Smooth muscle cell (in vitro differentiated cells): ENCODE data around the gene NPAT. TPM values are rescaled to one million over a fixed set of nuclear protein-coding genes. Genes with fewer than 3 reads are reported as not detected.

Experiments used
- DNase-seq: peaks from one replicate; lab custom pipeline; 2025; ENCODE audit not compliant: unreplicated experiment; lab: John Stamatoyannopoulos, UW
- H2AFZ ChIP-seq: fragments of 200-600 bp; sonication (generic); 2 replicates; pipeline ENCODE4 v1.6.0; 2016; ENCODE audit warnings: antibody characterized with exemption, low read depth, mild to moderate bottlenecking
- H3F3A ChIP-seq: fragments of 200-600 bp; sonication (generic); 2 replicates; pipeline ENCODE4 v1.6.0; 2017; ENCODE audit warnings: antibody characterized with exemption, low read depth
- H3K27ac ChIP-seq: fragments of 200-600 bp; sonication (generic); 2 replicates; pipeline ENCODE4 v1.5.1; 2016; ENCODE audit warnings: low read depth, mild to moderate bottlenecking
- H3K27me3 ChIP-seq: fragments of 200-600 bp; sonication (generic); 2 replicates; pipeline ENCODE4 v1.6.1; 2016; ENCODE audit warnings: low read depth, mild to moderate bottlenecking
- H3K36me3 ChIP-seq: fragments of 200-600 bp; sonication (generic); 2 replicates; pipeline ENCODE4 v1.5.1; 2016; ENCODE audit warnings: low read depth
- H3K4me1 ChIP-seq: fragments of 200-600 bp; sonication (generic); 2 replicates; pipeline ENCODE4 v1.5.1; 2016; ENCODE audit warnings: low read depth
- H3K4me2 ChIP-seq: fragments of 200-600 bp; sonication (generic); 2 replicates; pipeline ENCODE4 v1.6.0; 2016; ENCODE audit warnings: mild to moderate bottlenecking
- H3K4me3 ChIP-seq: fragments of 200-600 bp; sonication (generic); 2 replicates; pipeline ENCODE4 v1.5.1; 2016; ENCODE audit warnings: mild to moderate bottlenecking
- H3K79me2 ChIP-seq: fragments of 200-600 bp; sonication (generic); 2 replicates; pipeline ENCODE4 v1.6.0; 2016; ENCODE audit warnings: low read depth, mild to moderate bottlenecking
- H3K9ac ChIP-seq: fragments of 200-600 bp; sonication (generic); 2 replicates; pipeline ENCODE4 v1.6.0; 2016; ENCODE audit warnings: low read depth
- H3K9me3 ChIP-seq: fragments of 200-600 bp; sonication (generic); replicated peaks from 2 replicates; pipeline ENCODE4 v1.5.1; 2016; ENCODE audit warnings: low read depth
- H4K20me1 ChIP-seq: fragments of 200-600 bp; sonication (generic); 2 replicates; pipeline ENCODE4 v1.6.0; 2016; ENCODE audit warnings: low read depth
- WGBS: methylation state at CpG from one replicate; pipeline ENCODE4 v1.1.7; 2016; ENCODE audit warnings: low lambda C conversion rate; 5-methylcytosine and 5-hydroxymethylcytosine counted together
- polyA plus RNA-seq: library from polyadenylated mRNA; unstranded; fragments of >200 nt; fragmentation: Nextera tagmentation; extraction: Ambion mirVana; gene quantifications from 2 replicates; pipeline ENCODE4 v1.2.1, GENCODE V29; 2016
- total RNA-seq: library from RNA; depleted of rRNA; stranded (reverse); fragments of >200 nt; gene quantifications from 2 replicates; pipeline ENCODE4 v1.2.3, GENCODE V29; 2014
- TF ChIP-seq, protein P1 (sequence below): fragments of 200-600 bp; sonication (generic); IDR thresholded peaks from 2 replicates; pipeline ENCODE4 v1.5.1; 2017; ENCODE audit warnings: borderline replicate concordance, mild to moderate bottlenecking, antibody characterized with exemption; ENCODE audit not compliant: insufficient read depth, poor library complexity, severe bottlenecking

Gene NPAT
- total and polyA plus RNA-seq, 2 experiments from 2014 or later: 6.2 to 21.5 TPM

DNA sequence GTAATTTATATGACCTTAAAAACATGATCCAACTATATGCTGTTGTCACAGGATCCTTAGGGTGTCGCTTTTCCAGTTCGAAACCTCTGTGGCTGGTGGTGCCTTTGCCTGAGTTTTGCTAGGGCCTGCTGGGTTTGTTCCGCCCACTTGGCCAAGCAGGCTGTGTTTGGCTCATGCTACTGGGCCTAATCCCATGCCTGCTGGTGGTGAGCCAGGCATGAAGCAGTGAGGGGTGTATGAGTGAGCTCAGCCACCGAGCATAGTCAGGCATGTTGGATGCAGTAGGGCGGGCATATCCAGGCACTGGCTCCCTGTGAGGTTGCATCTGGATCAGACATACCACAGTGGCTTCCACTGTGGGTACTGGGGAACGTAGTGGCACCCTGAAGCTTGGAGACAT is 16.3 kb downstream of the NPAT start:
- Histone ChIP-seq H3K4me3 (no peak overlapping the region), H3K4me2 (no peak overlapping the region), H3F3A (no peaks in the 10 kb centered on the region), H3K36me3 (no peaks in the 10 kb centered on the region), H4K20me1 (peaks cover 8% of the 10 kb centered on the region), H3K27ac (no peak overlapping the region), H3K4me1 (no peaks in the 10 kb centered on the region), H2AFZ (no peak overlapping the region), H3K27me3 (no peaks in the 10 kb centered on the region), H3K79me2 (peaks cover 38% of the 10 kb centered on the region), H3K9ac (no peak overlapping the region), H3K9me3 (no peaks in the 10 kb centered on the region)
- 95% methylated on average over 6 of the region's 6 CpGs for WGBS
- no peak for DNase-seq
- TF ChIP-seq, protein P1, sequence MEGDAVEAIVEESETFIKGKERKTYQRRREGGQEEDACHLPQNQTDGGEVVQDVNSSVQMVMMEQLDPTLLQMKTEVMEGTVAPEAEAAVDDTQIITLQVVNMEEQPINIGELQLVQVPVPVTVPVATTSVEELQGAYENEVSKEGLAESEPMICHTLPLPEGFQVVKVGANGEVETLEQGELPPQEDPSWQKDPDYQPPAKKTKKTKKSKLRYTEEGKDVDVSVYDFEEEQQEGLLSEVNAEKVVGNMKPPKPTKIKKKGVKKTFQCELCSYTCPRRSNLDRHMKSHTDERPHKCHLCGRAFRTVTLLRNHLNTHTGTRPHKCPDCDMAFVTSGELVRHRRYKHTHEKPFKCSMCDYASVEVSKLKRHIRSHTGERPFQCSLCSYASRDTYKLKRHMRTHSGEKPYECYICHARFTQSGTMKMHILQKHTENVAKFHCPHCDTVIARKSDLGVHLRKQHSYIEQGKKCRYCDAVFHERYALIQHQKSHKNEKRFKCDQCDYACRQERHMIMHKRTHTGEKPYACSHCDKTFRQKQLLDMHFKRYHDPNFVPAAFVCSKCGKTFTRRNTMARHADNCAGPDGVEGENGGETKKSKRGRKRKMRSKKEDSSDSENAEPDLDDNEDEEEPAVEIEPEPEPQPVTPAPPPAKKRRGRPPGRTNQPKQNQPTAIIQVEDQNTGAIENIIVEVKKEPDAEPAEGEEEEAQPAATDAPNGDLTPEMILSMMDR: no peak

DNA sequence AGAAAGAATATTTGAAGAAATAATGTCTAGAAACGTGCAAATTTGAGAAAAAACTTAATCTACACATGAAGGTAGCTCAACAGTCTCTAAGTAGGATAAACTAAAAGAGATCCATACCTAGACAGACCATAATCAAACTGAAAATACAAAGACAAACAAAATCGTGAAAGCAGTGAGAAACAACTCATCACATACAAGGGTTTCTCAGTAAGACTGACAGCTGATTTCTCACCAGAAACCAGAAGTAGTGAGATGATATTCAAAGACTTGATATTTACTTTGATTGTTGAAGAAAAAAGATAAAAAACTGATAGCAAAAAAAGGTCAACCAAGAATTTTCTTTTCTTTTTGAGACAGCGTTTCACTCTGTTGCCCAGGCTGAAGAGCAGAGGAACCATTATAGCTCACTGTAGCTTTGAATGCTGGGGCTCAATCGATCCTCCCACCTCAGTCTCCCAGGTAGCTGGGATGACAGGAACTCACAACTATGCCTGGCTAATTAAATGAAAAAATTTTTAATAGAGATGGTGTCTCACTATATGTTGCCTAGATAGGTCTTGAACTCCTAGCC is 17.4 kb downstream of the NPAT start:
- peaks cover 32% of the 10 kb centered on the region for H3K79me2 ChIP-seq
- no peak for DNase-seq
- no peaks in the 10 kb centered on the region for H3K36me3 ChIP-seq
- no peak overlapping the region for H3K27ac ChIP-seq
- H3F3A ChIP-seq: peaks cover 10% of the 10 kb centered on the region
- H4K20me1 ChIP-seq: peaks cover 14% of the 10 kb centered on the region
- H2AFZ ChIP-seq: no peak overlapping the region
- H3K4me1 ChIP-seq: peaks cover 2% of the 10 kb centered on the region
- H3K9ac ChIP-seq: no peak overlapping the region
- H3K4me2 ChIP-seq: no peak overlapping the region
- TF ChIP-seq, protein P1: no peak
- 99% methylated on average over 4 of the region's 4 CpGs for WGBS
- no peaks in the 10 kb centered on the region for H3K9me3 ChIP-seq
- H3K4me3 ChIP-seq: no peak overlapping the region
- H3K27me3 ChIP-seq: no peaks in the 10 kb centered on the region

DNA sequence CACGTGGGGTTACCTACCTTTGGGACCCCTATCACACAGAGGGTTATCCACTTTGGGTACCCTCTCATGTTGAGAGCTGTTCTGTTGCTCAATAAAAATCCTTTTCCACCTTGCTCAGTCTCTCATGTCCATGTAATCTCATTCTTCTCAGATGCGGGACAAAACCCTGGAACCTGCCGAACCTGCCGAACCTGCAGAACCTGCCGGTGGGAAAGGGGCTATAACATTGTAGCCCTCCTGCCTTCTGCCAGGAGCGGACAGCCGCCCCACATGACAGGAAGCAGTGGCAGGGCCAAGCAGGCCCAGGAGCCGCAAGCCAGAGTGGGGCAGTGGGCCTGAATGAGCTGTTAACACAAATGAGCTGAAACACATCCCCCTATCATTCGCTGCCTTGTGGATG is 18.1 kb downstream of the NPAT start:
- 85% methylated on average over 9 of the region's 9 CpGs for WGBS

More for the DNA sequence above, 18.1 kb downstream of the NPAT start:
- Histone ChIP-seq H3K27me3 (no peaks in the 10 kb centered on the region), H3F3A (peaks cover 12% of the 10 kb centered on the region), H3K4me1 (peaks cover 4% of the 10 kb centered on the region), H4K20me1 (peaks cover 19% of the 10 kb centered on the region), H3K9ac (no peak overlapping the region), H3K79me2 (peaks cover 26% of the 10 kb centered on the region), H3K4me2 (no peak overlapping the region), H3K27ac (no peak overlapping the region), H3K4me3 (no peak overlapping the region), H3K36me3 (no peaks in the 10 kb centered on the region), H2AFZ (no peak overlapping the region), H3K9me3 (no peaks in the 10 kb centered on the region)
- DNase-seq: no peak
- TF ChIP-seq, protein P1: no peak
